Liver (tissue), 3 donors: ENCODE data around the gene WDR81.
A peak's percentile ranks its signal among the peaks of the same experiment; 100 is the strongest.

ENCODE experiments used
- ATF3 ChIP-seq: IDR thresholded peaks from 2 replicates; pipeline ENCODE4 v1.6.1; 2016; ENCODE audit warnings: antibody characterized with exemption
- CTCF ChIP-seq: fragments of 150-350 bp; IDR thresholded peaks from 2 replicates; pipeline ENCODE4 v1.5.1; 2017; ENCODE audit warnings: improper control_type of control experiment, low read depth, low read length; ENCODE audit not compliant: missing input control
- NR2F2 ChIP-seq: IDR thresholded peaks from 2 replicates; pipeline ENCODE4 v1.6.1; 2016; ENCODE audit warnings: antibody characterized with exemption
- SP1 ChIP-seq: IDR thresholded peaks from 2 replicates; pipeline ENCODE4 v1.6.1; 2018; ENCODE audit warnings: antibody characterized with exemption, mild to moderate bottlenecking
- TAF1 ChIP-seq: conservative IDR thresholded peaks from 2 replicates; pipeline ENCODE4 v1.6.1; 2016; ENCODE audit warnings: antibody characterized with exemption, mild to moderate bottlenecking
- donor health status: healthy.
- donor health status: healthy.

- TF ChIP-seq ATF3 (no peak), CTCF (no peak), SP1 (peak; percentile 15), NR2F2 (no peak), TAF1 (no peak)
Measured at GRCh38 chr17:1744551-1745512, 20.3 kb downstream of the WDR81 start.
